ENCODE measurements around the gene PPARA. TPM values are rescaled to one million over a fixed set of nuclear protein-coding genes. Genes with fewer than 3 reads are reported as not detected.

PPARA gene
- total and polyA plus RNA-seq, 2 of the 4 experiments (the other 2 are of a cell fraction), result 3.1 to 7.0 TPM

GRCh38 chr22:46119729-46120419 is 30.5 kb upstream of the PPARA start:
- ATAC-seq (ENCODE audit: low read depth) (peak; percentile 5), DNase-seq (peak; percentile 74)
- peak overlapping the region; percentile 88; the same call in 1 of the 2 replicates for H2AK5ac ChIP-seq (ENCODE audit: low read depth, low read length)
- H3K9ac ChIP-seq (ENCODE audit: low read depth, low read length), result no peak overlapping the region
- no peak overlapping the region for H3K27ac ChIP-seq (ENCODE audit: insufficient read depth, low read length)
- H3K23ac ChIP-seq (ENCODE audit: low read depth, low read length), result no peak overlapping the region
- dilution Hi-C loops (cut with HindIII; ENCODE audit: low sequenced_read_pairs, unreplicated experiment) (no loop called here), intact Hi-C loops (cut with micrococcal nuclease) (loop anchor here (5.0 kb wide), 2 partner anchors 48 to 177 kb away; partner anchors contain the start of gene GTSE1), in situ Hi-C loops (cut with MboI; ENCODE audit: low sequenced_read_pairs) (loop anchor here (5.0 kb wide), 2 partner anchors 113 to 177 kb away; partner anchors contain the start of gene GTSE1)
- WGBS, 2 experiments (ENCODE audit: extremely low coverage in 2 of 2, insufficient read length in 1 of 2), result 50% methylated on average over 4 of the region's 23 CpGs; no CpG with 5 or more reads in 1 of the 2 experiments
- H2BK5ac ChIP-seq (ENCODE audit: low read depth, low read length, poor library complexity, severe bottlenecking), result no peak overlapping the region
- peak overlapping the region; percentile 93 for H2AK9ac ChIP-seq (replicated peaks; ENCODE audit: low read depth, low read length, poor library complexity)
- H3K56ac ChIP-seq (ENCODE audit: extremely low read depth, insufficient read depth, low read length), result no peak overlapping the region
- ChIA-PET POLR2A (ENCODE audit: unreplicated experiment) (no interaction called here), CTCF (no interaction called here)
- H3K4me2 ChIP-seq (ENCODE audit: low read depth, low read length), result no peak overlapping the region
- peak overlapping the region; percentile 71 for H4K5ac ChIP-seq (ENCODE audit: low read depth, low read length)
- H4K91ac ChIP-seq (ENCODE audit: insufficient read depth, low read depth, low read length), result peak overlapping the region; percentile 49; the same call in 1 of the 2 replicates
- peak overlapping the region; percentile 83 for H2AFZ ChIP-seq (replicated peaks; ENCODE audit: low read length, poor library complexity)
- no peak overlapping the region for H3K18ac ChIP-seq (ENCODE audit: low read depth, low read length)
- no peak overlapping the region for H3K4me3 ChIP-seq (ENCODE audit: insufficient read depth, low read depth, low read length)
- peaks cover 15% of the 10 kb centered on the region for H3K4me1 ChIP-seq (ENCODE audit: control insufficient read depth, insufficient read depth, low read length)
- peak overlapping the region; percentile 73 for H3K4ac ChIP-seq (ENCODE audit: low read depth, low read length)
- no peaks in the 10 kb centered on the region; the same call in 1 of the 2 replicates for H3K9me1 ChIP-seq (ENCODE audit: insufficient read depth, low read length)
- H3K27me3 ChIP-seq (ENCODE audit: control insufficient read depth, insufficient read depth, low read length), result no peaks in the 10 kb centered on the region
- H2BK20ac ChIP-seq (ENCODE audit: low read depth, low read length), result no peak overlapping the region
- no peak overlapping the region for H2BK15ac ChIP-seq (ENCODE audit: low read depth, low read length)
- H4K20me1 ChIP-seq (ENCODE audit: insufficient read depth, low read length), result no peaks in the 10 kb centered on the region; the same call in 1 of the 2 replicates
- no TSS peak for BruUV-seq (replicated peaks)
- H3K36me3 ChIP-seq (ENCODE audit: control insufficient read depth, insufficient read depth, low read length), result no peaks in the 10 kb centered on the region; the same call in 1 of the 2 replicates
- H3K14ac ChIP-seq (replicated peaks; ENCODE audit: low read depth, low read length), result no peak overlapping the region
- H3K9me3 ChIP-seq (ENCODE audit: control insufficient read depth, insufficient read depth, low read length), result no peaks in the 10 kb centered on the region
- TF ChIP-seq USF2 (IDR thresholded peaks at IDR 0.05; ENCODE audit: low read depth, low read length), result no peak
- TF ChIP-seq MAFK (IDR thresholded peaks at IDR 0.05; ENCODE audit: low read depth, low read length), result peak; percentile 55
- TF ChIP-seq MXI1 (IDR thresholded peaks at IDR 0.05; ENCODE audit: borderline replicate concordance, low read depth, low read length), result no peak
- no peak for TF ChIP-seq RFX5 (IDR thresholded peaks at IDR 0.05; ENCODE audit: low read depth, low read length)
- TF ChIP-seq CTCF (conservative IDR thresholded peaks at IDR 0.05; ENCODE audit: low read depth, low read length), result no peak
- no peak for TF ChIP-seq SMC3 (IDR thresholded peaks at IDR 0.05; ENCODE audit: low read depth, low read length)
- peak overlapping the region; percentile 32 for H2BK120ac ChIP-seq (ENCODE audit: low read depth, low read length)
- H3K79me1 ChIP-seq (ENCODE audit: low read depth in 1 of 2, low read length in 2 of 2), result no peaks in the 10 kb centered on the region
- peak overlapping the region; percentile 38 to 79; a peak in 3 of 4 replicates for H4K8ac ChIP-seq (ENCODE audit: low read depth in 2 of 2, low read length in 2 of 2)

Data from IMR-90 (cell line).